Coronary artery (tissue), 2 donors: Measurements from ENCODE around the gene RPS5.

ENCODE experiments used
- DNase-seq: peaks from one replicate; pipeline ENCODE4 v3.0.0-alpha.2; 2017; ENCODE audit warnings: low spot score
- H3K27ac ChIP-seq, 2 donors: fragments of 200-600 bp; sonication (generic); one replicate each; pipeline ENCODE4 v1.5.1; 2016 to 2019
- H3K4me3 ChIP-seq: fragments of 200-600 bp; sonication (generic); 2 replicates; pipeline ENCODE4 v1.5.1; 2016; ENCODE audit warnings: mild to moderate bottlenecking, moderate library complexity
- CTCF ChIP-seq: fragments of 200-600 bp; sonication (generic); IDR thresholded peaks from one replicate; pipeline ENCODE4 v1.5.1; 2019; ENCODE audit warnings: antibody characterized with exemption

The RPS5 gene

GRCh38 chr19:58353717-58354477, 33.2 kb upstream of the RPS5 start:
- Histone ChIP-seq H3K4me3 (no peak overlapping the region), H3K27ac (no peak overlapping the region)
- TF ChIP-seq CTCF = no peak
- DNase-seq = no peak

- no peak for TF ChIP-seq CTCF
- H3K27ac ChIP-seq = no peak overlapping the region
- DNase-seq = no peak
- no peak overlapping the region for H3K4me3 ChIP-seq
Observed at GRCh38 chr19:58354478-58355030, 32.5 kb upstream of the RPS5 start.

- no peak overlapping the region for H3K27ac ChIP-seq
- H3K4me3 ChIP-seq = no peak overlapping the region
- DNase-seq = no peak
- no peak for TF ChIP-seq CTCF
Observed at GRCh38 chr19:58355215-58355796, 31.8 kb upstream of the RPS5 start.

GRCh38 chr19:58355908-58356765, 30.9 kb upstream of the RPS5 start:
- TF ChIP-seq CTCF = no peak
- DNase-seq = no peak
- peak overlapping the region; percentile 67 for H3K4me3 ChIP-seq
- peak overlapping the region in 1 of 2 donors; percentile 16 for H3K27ac ChIP-seq

GRCh38 chr19:58356766-58357480, 30.1 kb upstream of the RPS5 start:
- no peak for TF ChIP-seq CTCF
- Histone ChIP-seq H3K27ac (peak overlapping the region in 1 of 2 donors; percentile 16), H3K4me3 (peak overlapping the region; percentile 67)
- no peak for DNase-seq

GRCh38 chr19:58357481-58358145, 29.5 kb upstream of the RPS5 start:
- H3K4me3 ChIP-seq = peak overlapping the region; percentile 67
- TF ChIP-seq CTCF = no peak
- no peak for DNase-seq
- H3K27ac ChIP-seq = no peak overlapping the region
